Jurkat, Clone E6-1 (cell line): ENCODE measurements around the gene GGN.

Source experiments
- DNase-seq: peaks from one replicate; pipeline ENCODE4 v3.0.0-alpha.2; 2011; ENCODE audit warnings: low read depth, low spot score
- H3K4me3 ChIP-seq: 2 replicates; pipeline ENCODE4 v1.5.1; 2011; ENCODE audit warnings: mild to moderate bottlenecking, low read length, control low read depth, moderate library complexity

The GGN gene

GRCh38 chr19:38389957-38390924, 2.4 kb upstream of the GGN start:
- DNase-seq: no peak
- no peak overlapping the region for H3K4me3 ChIP-seq

GRCh38 chr19:38389101-38389925, 1.5 kb upstream of the GGN start:
- H3K4me3 ChIP-seq: peak overlapping the region; percentile 62
- DNase-seq: no peak

GRCh38 chr19:38388349-38389100, 691 bp upstream of the GGN start, which contains the start of gene SPRED3:
Gene SPRED3, plus strand, starts transcription at chr19:38388697. Its CDS starts 1,606 bp downstream, at chr19:38390303.
- no peak for DNase-seq

GRCh38 chr19:38386971-38387549, 774 bp downstream of the GGN start:
- no peak for DNase-seq
- H3K4me3 ChIP-seq: peak overlapping the region; percentile 62

More at GRCh38 chr19:38388349-38389100, 691 bp upstream of the GGN start, which contains the start of gene SPRED3:
- peak within 1 kb of the TSS; percentile 62 for H3K4me3 ChIP-seq

GRCh38 chr19:38386300-38386970, 1.4 kb downstream of the GGN start:
- no peak for DNase-seq

GRCh38 chr19:38385804-38386257, 2.0 kb downstream of the GGN start:
- no peak for DNase-seq
- H3K4me3 ChIP-seq: no peak overlapping the region

More at GRCh38 chr19:38386300-38386970, 1.4 kb downstream of the GGN start:
- H3K4me3 ChIP-seq: no peak overlapping the region

GRCh38 chr19:38385057-38385803, 2.6 kb downstream of the GGN start:
- DNase-seq: no peak

GRCh38 chr19:38384209-38385027, 3.4 kb downstream of the GGN start:
- no peak overlapping the region for H3K4me3 ChIP-seq
- no peak for DNase-seq

More at GRCh38 chr19:38385057-38385803, 2.6 kb downstream of the GGN start:
- no peak overlapping the region for H3K4me3 ChIP-seq

GRCh38 chr19:38383743-38384142, 4.1 kb downstream of the GGN start:
- H3K4me3 ChIP-seq: no peak overlapping the region
- DNase-seq: no peak

- no peak overlapping the region for H3K4me3 ChIP-seq
- no peak for DNase-seq
These were observed 4.7 kb downstream of the GGN start for GRCh38 chr19:38383184-38383583.

- no peak for DNase-seq
- H3K4me3 ChIP-seq: no peak overlapping the region
These were observed 6.7 kb downstream of the GGN start for GRCh38 chr19:38381138-38381537.

- no peak overlapping the region for H3K4me3 ChIP-seq
- no peak for DNase-seq
These were observed 9.0 kb downstream of the GGN start for GRCh38 chr19:38378866-38379265.

- DNase-seq: no peak
- H3K4me3 ChIP-seq: no peak overlapping the region
These were observed 10.8 kb downstream of the GGN start for GRCh38 chr19:38377052-38377451.

- H3K4me3 ChIP-seq: no peak overlapping the region
- DNase-seq: no peak
These were observed 11.3 kb downstream of the GGN start for GRCh38 chr19:38376576-38376975.

GRCh38 chr19:38375748-38376147, 12.1 kb downstream of the GGN start:
- peak overlapping the region; percentile 95 for H3K4me3 ChIP-seq
- no peak for DNase-seq

- peak overlapping the region; percentile 95 for H3K4me3 ChIP-seq
- DNase-seq: no peak
These were observed 12.7 kb downstream of the GGN start for GRCh38 chr19:38375098-38375493.
